Measurements from ENCODE around the gene KCTD1.
A peak's percentile ranks its signal among the peaks of the same experiment; 100 is the strongest.

KCTD1 gene

GRCh38 chr18:26543373-26543772 lies 5.0 kb downstream of the KCTD1 start:
- no peak for TF ChIP-seq POLR2A (IDR thresholded peaks at IDR 0.05; ENCODE audit: low read depth, low read length)
- no peak for DNase-seq (ENCODE audit: insufficient read length, low spot score)
- no peak for FAIRE-seq

DNA sequence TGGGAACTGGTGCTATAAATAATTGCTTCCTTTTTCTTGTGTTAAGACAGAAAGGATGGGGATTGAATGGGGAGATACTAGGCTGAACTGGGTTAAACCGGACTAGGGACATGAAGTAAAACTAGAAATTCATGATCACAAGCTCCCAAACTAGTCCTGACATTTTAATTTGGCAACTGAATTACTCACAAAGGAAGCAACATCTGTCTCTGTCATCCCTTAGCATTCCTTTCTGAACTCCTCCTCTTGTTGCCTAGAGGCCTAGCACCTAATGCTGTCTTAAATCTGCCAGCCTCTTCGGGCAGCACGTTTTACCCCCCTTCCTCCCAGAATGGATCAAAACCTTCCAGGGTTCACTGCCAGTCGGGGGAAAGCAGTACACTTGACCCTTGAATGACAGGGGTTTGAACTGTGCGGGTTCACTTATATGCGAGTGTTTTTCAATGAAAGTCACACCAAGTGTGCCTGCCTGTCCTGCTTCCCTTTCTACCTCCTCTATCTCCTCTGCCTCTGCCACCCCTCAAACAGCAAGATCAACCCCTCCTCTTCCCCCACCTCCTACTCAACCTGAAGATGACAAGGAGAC lies 8.2 kb downstream of the KCTD1 start:
- peak; percentile 60 for FAIRE-seq
- DNase-seq (ENCODE audit: insufficient read length, low spot score), result no peak
- TF ChIP-seq POLR2A (IDR thresholded peaks at IDR 0.05; ENCODE audit: low read depth, low read length), result no peak

DNA sequence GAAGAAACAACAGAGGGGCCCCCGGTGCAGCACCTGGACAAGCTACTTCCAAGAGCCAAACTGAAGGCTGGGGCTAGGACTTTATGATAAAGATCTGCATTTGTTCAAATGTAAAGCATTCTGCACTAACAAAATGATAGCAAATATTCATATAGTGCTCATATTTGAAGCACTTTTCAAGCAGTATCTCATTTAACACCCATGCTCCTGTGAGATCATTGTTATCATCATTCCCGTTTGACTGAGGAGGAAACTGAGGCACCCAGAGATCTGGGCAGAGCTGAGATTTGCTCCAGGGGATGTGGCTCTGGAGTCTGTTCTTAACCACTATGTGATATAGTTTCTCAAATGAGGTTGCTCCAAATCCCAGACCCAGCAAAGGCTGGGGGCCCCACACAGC lies 9.8 kb downstream of the KCTD1 start:
- FAIRE-seq, result no peak
- TF ChIP-seq POLR2A (IDR thresholded peaks at IDR 0.05; ENCODE audit: low read depth, low read length), result no peak

DNA sequence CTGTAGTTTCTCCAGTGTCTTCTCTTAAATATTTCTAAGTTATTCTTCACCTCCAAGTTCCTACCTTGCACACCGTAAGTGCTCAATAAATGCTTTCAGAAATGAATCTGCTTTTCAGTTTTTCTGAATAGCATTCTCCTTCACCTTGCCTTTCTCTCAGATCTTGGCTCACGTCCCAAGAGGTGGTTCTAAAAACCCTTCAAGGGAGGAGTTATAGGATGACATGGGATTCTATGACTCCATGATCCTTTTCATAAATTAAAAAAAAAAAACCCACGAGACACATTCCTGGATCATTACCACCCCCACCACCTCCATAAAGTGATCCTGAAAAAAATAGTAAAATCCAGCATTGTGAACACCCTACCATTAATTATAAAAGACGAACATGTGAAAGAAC lies 11.7 kb downstream of the KCTD1 start:
- FAIRE-seq (no peak), DNase-seq (ENCODE audit: insufficient read length, low spot score) (no peak)
- TF ChIP-seq POLR2A (IDR thresholded peaks at IDR 0.05; ENCODE audit: low read depth, low read length), result no peak

More for the DNA sequence above, 9.8 kb downstream of the KCTD1 start:
- DNase-seq (ENCODE audit: insufficient read length, low spot score), result no peak

DNA sequence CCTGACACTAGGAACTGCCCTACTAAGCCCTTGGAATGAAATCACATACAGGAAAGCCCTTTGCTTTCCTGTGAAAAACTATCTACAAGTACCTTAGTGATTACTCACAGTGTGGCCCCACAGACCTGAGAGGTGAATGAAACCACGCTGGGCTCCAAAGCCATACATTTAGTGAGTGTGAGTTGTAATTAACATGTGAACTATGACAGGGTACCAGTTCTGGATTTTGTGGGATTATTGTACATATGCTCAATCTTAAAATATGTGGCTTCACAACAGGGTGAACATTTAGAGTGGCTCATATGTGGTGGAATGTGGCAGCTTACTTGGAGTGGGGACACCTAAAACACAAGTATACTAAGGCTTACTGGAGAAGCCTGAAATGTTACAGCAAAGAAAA lies 12.3 kb downstream of the KCTD1 start:
- DNase-seq (ENCODE audit: insufficient read length, low spot score) (no peak), FAIRE-seq (no peak)
- no peak for TF ChIP-seq POLR2A (IDR thresholded peaks at IDR 0.05; ENCODE audit: low read depth, low read length)

DNA sequence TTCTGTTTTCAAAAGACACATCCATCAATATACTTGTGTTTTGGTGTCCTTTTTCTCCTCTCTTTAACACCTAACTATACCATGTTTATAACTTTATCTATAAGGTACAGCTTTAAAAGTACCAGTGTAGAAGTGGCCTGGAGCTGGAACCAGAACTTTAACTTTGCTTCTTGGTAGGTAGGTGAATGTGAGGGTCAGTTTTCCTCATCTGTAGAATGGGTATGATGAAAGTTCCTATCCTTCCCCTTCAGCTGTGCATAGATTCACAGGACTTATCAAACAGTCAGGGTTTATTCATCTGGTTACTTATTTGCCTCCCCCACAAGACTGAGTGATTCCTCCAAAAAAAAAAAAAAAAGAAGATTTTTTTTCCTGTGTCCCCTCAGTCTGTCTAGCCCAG lies 12.7 kb downstream of the KCTD1 start:
- no peak for TF ChIP-seq POLR2A (IDR thresholded peaks at IDR 0.05; ENCODE audit: low read depth, low read length)
- DNase-seq (ENCODE audit: insufficient read length, low spot score) (no peak), FAIRE-seq (no peak)

DNA sequence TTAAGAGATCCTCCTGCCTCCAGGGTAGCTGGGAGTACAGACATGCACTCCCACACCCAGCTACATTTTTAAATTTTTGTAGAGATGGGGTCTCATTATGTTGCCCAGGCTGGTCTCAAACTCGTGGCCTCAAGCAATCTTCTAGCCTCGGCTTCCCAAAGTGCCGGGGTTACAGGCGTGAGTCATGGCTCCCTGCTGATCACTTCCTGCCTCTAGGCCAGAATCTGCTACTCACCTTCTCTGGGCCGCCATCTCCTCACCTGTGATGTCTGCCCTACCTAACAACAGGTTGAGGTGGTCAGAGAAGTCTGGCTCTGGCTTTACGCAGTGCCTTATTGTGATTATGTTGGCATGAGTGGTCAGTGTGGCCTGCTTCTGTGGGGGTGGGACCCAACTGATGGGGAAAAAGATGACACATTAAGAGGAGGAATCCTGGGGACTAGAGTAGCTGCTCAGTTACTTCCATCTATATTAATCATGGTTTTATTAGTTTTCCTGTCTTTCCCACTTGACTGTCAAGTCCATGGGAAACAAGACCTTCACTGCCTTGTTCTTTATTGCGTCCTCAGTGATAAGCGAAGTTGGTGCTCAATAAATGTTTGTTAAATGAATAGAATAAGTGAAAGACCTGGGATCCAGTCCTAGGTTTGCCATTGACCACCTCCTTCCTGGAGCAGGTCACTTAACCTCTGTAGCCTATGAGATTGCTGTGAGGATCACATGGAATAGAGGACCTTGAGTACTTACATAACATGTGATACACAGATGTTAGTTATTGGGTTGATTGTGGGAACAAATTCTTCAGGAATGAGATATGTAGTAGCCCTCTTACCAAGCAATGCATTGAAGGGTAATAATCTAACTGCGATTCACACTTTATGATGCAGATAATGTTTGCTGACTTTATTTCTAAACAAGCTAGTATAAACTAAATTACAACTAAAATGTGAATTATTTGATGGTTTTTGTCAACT lies 15.7 kb downstream of the KCTD1 start:
- DNase-seq (ENCODE audit: insufficient read length, low spot score), result no peak
- TF ChIP-seq POLR2A (IDR thresholded peaks at IDR 0.05; ENCODE audit: low read depth, low read length), result no peak
- no peak for FAIRE-seq

GRCh38 chr18:26531605-26532298 lies 16.6 kb downstream of the KCTD1 start:
- DNase-seq (ENCODE audit: insufficient read length, low spot score) (no peak), FAIRE-seq (no peak)
- TF ChIP-seq POLR2A (IDR thresholded peaks at IDR 0.05; ENCODE audit: low read depth, low read length), result no peak

DNA sequence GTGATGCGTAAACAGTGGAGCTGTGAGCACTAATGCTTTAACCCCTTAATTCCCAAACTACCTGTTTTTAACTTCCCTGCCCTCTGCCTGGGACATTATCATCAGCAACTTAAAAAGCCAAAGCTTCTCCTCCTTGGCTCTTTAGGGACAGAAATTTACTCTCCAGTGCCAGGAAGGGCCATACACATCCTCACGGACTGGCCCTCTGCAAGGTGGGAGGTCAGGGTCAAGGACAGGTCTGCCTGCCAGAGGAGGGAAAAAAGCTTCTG lies 21.5 kb downstream of the KCTD1 start:
- DNase-seq (ENCODE audit: insufficient read length, low spot score), result no peak
- no peak for TF ChIP-seq POLR2A (IDR thresholded peaks at IDR 0.05; ENCODE audit: low read depth, low read length)
- no peak for FAIRE-seq

GRCh38 chr18:26526128-26526965 lies 22.0 kb downstream of the KCTD1 start:
- FAIRE-seq (no peak), DNase-seq (ENCODE audit: insufficient read length, low spot score) (no peak)
- no peak for TF ChIP-seq POLR2A (IDR thresholded peaks at IDR 0.05; ENCODE audit: low read depth, low read length)

- no peak for FAIRE-seq
- no peak for TF ChIP-seq POLR2A (IDR thresholded peaks at IDR 0.05; ENCODE audit: low read depth, low read length)
- no peak for DNase-seq (ENCODE audit: insufficient read length, low spot score)
Measured at GRCh38 chr18:26524504-26525351, 23.6 kb downstream of the KCTD1 start.

DNA sequence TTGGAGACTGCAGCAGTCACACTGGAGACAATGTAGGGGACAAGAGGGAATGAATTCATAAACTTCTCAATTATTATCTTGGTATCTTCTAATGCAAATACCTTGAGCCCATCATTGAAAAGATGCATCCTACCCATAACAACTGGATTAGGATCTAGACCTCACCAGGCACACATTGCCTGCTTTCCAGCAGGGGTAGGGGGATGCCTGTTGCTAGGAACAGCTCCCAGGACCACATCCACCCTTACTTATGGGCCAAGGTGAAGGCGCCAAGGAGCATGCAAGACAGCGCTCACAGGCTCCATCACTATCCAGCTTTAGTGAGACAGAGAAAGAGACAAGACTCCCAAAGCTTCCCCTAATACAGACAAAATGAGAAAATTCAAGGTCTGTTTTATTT lies 24.4 kb downstream of the KCTD1 start:
- TF ChIP-seq POLR2A (IDR thresholded peaks at IDR 0.05; ENCODE audit: low read depth, low read length), result no peak
- FAIRE-seq, result no peak
- DNase-seq (ENCODE audit: insufficient read length, low spot score), result no peak

GRCh38 chr18:26521617-26522016 lies 26.7 kb downstream of the KCTD1 start:
- FAIRE-seq (no peak), DNase-seq (ENCODE audit: insufficient read length, low spot score) (no peak)
- no peak for TF ChIP-seq POLR2A (IDR thresholded peaks at IDR 0.05; ENCODE audit: low read depth, low read length)
